Measurements from ENCODE around the gene BIN2. TPM values are rescaled to one million over a fixed set of nuclear protein-coding genes. Genes with fewer than 3 reads are reported as not detected.

BIN2 gene
- total RNA-seq = not detected in 2 replicates

GRCh38 chr12:51323966-51324895 lies at the start of gene BIN2:
Gene BIN2 (minus strand): TSS chr12:51324174. CDS start chr12:51324102, 72 bp downstream.

GRCh38 chr12:51346581-51346980 lies 22.6 kb upstream of the BIN2 start, which contains the start of gene CELA1:
Gene CELA1 (minus strand): TSS chr12:51346679. CDS start chr12:51346638, 41 bp downstream.

GRCh38 chr12:51270067-51270950 lies 53.7 kb downstream of the BIN2 start, which contains the start of gene SMAGP:
Gene SMAGP (minus strand): TSS chr12:51270415. CDS start chr12:51269278, 1,137 bp downstream.

GRCh38 chr12:51238510-51239334 lies 85.3 kb downstream of the BIN2 start, which contains the start of gene DAZAP2:
Gene DAZAP2 (plus strand): TSS chr12:51238826. CDS start chr12:51238908, 82 bp downstream.

Other genes with a start within 250 kb of the BIN2 start
- 12.6 and 15.0 TPM in 2 replicates for gene CSRNP2, start 240.6 kb downstream of the BIN2 start, total RNA-seq
- gene TFCP2, start 151.0 kb downstream of the BIN2 start, total RNA-seq = 7.6 and 8.5 TPM in 2 replicates
- gene POU6F1, start 106.1 kb downstream of the BIN2 start, total RNA-seq = 4.7 and 6.4 TPM in 2 replicates
- gene DAZAP2, start 85.3 kb downstream of the BIN2 start, total RNA-seq = 184 and 196 TPM in 2 replicates
- 23.2 and 30.5 TPM in 2 replicates for gene SMAGP, start 53.8 kb downstream of the BIN2 start, total RNA-seq
- gene CELA1, start 22.5 kb upstream of the BIN2 start, total RNA-seq = not detected in 2 replicates
- 39.4 and 60.4 TPM in 2 replicates for gene GALNT6, start 67.2 kb upstream of the BIN2 start, total RNA-seq
- 2.1 and 3.0 TPM in 2 replicates for gene SLC4A8, start 100.7 kb upstream of the BIN2 start, total RNA-seq